ENCODE measurements around the gene MXD1. TPM values are rescaled to one million over a fixed set of nuclear protein-coding genes. Genes with fewer than 3 reads are reported as not detected.

MXD1 gene
- total RNA-seq, result 4.0 and 4.9 TPM in 2 replicates

GRCh38 chr2:69914950-69915945 is at the start of gene MXD1:
TSS of gene MXD1 (plus strand) at chr2:69915109. CDS start at chr2:69915331, 222 bp downstream.

GRCh38 chr2:69893684-69894551 is 21.0 kb upstream of the MXD1 start, which contains the start of gene SNRNP27:
TSS of gene SNRNP27 (plus strand) at chr2:69893956. CDS start at chr2:69893985, 29 bp downstream.

GRCh38 chr2:69961496-69961895 is 46.6 kb downstream of the MXD1 start, which contains the start of gene ASPRV1:
TSS of gene ASPRV1 (minus strand) at chr2:69961631. CDS start at chr2:69961436, 195 bp downstream.

Other genes starting within 250 kb of the MXD1 start
- 64.6 and 195 TPM in 2 replicates for gene ANXA4, start 173.0 kb upstream of the MXD1 start, total RNA-seq
- 5.5 and 6.8 TPM in 2 replicates for gene GMCL1, start 85.4 kb upstream of the MXD1 start, total RNA-seq
- 35.1 and 60.9 TPM in 2 replicates for gene SNRNP27, start 21.2 kb upstream of the MXD1 start, total RNA-seq
- 0.15 and 0.33 TPM in 2 replicates for gene ASPRV1, start 46.5 kb downstream of the MXD1 start, total RNA-seq
- gene PCBP1, start 172.4 kb downstream of the MXD1 start, total RNA-seq, result 47.5 and 66.6 TPM in 2 replicates